NCI-H1092 (cell line): ENCODE measurements around the gene TNPO3.
A peak's percentile ranks its signal among the peaks of the same experiment; 100 is the strongest.

Experiments
- DNase-seq: peaks from one replicate; lab custom pipeline; 2025; lab: John Stamatoyannopoulos, UW

Gene TNPO3

GRCh38 chr7:129054438-129055293, at the start of gene TNPO3:
TNPO3 (minus strand) TSS chr7:129055111; CDS start chr7:129054770, 341 bp downstream.
- peak; percentile 96 for DNase-seq

DNA sequence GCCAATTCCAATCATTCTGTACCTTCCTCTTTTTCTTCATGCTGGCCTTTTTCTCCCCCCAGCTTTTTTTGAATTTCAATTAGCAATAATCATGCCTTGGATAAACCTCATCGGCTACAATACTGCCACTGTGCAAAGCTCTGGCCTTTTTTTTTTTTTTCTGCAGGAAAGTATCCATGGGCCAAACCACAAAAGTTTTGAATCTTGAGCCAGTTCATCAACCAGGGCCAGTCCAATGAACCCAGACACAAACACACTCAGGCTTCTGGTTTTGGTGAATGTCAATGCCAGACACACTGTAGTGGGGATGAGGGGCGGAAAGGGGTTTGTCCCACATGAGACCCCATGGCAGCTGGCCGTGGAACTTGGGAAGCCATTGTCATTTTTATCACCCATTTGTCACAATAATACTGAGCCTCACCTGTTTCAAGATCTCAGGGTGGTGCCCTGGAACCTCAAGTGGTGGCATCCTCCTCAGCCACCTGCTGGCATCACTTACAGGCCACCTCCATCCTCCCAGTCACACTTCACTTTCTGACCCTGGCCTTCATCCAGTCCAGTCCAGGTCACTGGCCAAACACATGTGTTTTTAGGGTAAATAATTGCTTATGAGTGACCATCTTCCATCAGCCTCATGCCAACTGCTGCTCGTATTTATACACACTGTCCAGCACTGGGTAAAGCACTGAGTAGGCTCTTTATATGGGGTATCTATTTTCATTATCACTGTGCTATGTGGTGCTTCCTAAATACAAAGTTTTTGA, 48.8 kb upstream of the TNPO3 start:
- DNase-seq, result no peak

DNA sequence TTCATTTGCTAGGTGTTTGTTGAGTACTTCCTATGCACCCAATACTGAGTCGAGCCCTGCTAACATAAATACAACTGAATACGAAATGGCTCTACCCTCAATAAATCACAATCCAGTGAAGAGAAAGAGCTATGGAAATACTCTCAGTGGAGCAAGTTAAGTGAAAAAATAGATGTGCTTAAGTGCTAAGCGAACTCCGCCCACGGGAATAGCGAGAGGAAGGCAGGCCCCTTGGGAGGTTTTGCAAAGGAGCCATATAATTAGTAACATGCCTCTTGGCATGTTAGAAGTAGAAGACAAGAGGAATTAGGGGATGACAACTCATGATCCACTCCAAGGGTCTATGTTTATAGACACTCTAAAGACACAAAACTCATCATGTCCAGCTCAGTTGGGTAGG, 46.8 kb upstream of the TNPO3 start:
- no peak for DNase-seq

DNA sequence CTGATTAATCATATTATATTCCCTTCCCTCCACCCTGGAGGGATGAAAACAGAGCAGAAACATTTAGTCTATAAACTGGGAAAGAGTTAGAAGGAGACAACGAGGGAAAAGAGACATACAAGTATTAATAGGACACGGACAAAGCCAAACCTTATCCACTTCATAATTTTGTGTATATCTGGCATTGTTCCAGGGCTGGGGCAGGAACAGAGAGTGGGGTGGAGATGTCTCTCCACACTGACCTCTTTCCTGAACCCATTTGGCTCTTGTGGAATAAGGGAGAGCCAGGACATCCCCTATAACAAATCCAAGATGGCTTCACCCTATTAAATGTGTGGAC, 45.9 kb upstream of the TNPO3 start:
- no peak for DNase-seq

DNA sequence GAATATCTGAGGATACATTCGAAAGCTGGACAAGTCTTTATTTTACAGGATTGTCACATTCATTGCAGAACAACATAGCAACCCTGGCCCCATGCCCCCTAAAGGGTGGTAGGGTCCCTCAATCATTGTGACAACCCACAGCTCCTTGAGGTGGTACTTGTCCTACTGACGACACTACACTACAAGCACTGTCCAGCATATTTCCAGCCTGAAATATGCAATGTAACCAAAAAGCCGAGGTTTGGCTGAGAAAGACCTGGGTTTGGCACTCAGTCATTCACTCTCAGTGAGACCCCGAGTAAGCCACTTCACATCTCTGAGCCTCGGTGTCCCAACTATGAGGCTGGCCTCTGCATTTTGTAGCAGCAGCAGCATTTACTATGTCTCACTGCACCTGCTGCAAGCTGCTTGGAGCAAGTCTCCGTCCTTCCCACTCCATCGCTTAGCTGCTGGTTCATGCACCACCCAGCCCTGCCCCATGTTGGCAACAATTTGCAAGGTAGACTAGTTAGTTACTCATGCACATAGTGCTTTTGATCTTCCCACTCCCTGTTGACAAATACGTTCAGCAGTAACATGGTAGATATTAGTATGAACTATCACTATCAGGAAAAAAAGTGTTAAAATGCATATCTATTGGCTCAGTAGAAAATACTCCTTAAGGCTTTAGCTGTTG, 43.6 kb upstream of the TNPO3 start:
- no peak for DNase-seq

- DNase-seq, result no peak
Measured at GRCh38 chr7:129095258-129095657, 40.3 kb upstream of the TNPO3 start.

GRCh38 chr7:129094501-129094900, 39.6 kb upstream of the TNPO3 start:
- DNase-seq, result no peak

GRCh38 chr7:129093867-129094456, 39.1 kb upstream of the TNPO3 start:
- DNase-seq, result no peak

DNA sequence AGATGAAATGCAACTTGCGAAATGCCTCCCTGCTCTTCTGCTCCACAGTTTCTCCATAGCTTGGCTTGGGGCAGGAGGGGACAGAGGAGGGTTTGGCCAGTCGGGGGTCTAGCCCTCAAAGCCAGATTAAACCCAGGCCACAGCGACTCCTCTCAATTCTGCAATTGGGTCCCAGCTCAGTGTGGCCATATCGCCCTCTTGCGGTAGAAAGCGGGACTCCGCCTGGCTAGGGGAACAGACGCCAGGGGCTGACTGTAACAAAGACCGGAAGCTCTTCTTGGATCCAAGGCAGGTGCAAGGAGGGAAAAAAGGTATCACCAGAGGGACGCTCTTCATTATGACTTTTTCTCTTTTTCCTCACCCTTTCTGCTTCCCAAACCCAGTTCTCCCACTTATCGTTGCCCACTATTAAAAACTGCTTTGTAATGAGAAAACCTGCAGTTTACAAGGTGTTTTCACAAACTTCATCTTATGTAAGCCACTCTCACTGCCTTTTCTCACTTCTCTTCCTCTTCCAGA, 36.6 kb upstream of the TNPO3 start:
- DNase-seq, result peak; percentile 71

GRCh38 chr7:129090300-129090907, 35.5 kb upstream of the TNPO3 start:
- DNase-seq, result no peak

DNA sequence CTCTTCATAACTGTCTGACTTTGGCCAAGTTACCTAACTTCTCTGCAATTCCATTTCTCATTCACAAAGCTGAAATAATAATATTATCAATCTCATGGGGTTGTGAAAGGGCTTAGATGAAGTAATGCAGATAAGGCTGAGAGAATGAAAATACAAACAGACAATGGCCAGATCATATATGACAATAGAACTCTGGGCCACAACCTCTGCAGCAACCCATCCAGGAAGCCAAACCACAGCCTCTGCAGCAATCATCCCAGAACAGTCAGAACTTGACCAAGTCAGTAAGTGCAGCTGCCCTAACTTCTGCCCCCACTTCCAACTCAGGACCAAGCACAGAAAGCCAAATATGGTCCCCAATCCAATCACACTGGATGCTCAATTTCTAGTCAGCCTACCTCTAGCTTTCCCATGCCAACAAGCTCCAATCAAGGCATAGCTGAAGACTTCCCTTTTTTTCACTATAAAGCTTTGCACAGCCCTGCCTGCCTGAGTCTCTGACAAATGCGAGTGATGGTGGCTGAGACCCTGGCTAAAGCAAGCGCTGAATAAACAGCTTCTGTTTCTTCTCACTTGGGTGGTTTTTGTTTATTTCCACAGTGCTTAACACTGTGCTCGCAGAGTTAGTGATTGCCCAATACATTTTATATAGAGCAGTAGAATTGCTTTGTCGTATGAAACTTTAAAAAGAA, 34.8 kb upstream of the TNPO3 start:
- DNase-seq, result no peak

GRCh38 chr7:129084801-129085551, 30.1 kb upstream of the TNPO3 start:
- no peak for DNase-seq

DNA sequence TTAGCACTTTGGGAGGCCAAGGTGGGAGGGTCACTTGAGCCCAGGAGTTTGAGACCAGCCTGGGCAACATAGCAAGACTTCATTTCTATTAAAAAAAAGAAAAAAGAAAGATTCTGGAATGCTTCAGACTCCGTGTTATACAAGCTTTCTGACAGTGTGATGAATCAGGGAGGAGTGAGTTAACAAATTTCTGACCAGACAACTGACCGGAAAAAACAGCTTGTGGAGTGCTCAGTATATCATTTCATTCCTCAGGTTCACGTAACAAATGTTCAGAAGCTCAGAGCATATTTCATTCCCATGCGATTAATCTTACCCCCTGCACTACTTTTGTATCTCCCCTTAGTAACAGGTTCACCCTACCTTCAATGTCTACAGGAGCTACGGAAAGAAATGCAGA, 28.6 kb upstream of the TNPO3 start:
- no peak for DNase-seq

DNA sequence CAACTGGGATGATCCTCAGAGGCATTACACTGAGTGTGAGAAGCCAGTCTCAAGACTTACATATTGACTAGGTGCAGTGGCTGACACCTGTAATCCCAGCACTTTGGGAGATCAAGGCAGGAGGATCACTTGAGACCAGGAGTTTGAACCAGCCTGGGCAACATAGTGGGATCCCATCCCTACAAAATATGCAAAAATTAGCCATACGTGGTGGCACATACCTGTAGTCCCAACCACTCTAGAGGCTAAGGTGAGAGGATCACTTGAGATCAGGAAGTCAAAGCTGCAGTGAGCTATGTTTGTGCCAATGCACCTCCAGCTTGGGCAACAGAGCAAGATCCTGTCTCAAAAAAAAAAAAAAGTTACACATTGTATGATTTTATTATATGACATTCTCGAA, 23.5 kb upstream of the TNPO3 start:
- DNase-seq, result no peak

DNA sequence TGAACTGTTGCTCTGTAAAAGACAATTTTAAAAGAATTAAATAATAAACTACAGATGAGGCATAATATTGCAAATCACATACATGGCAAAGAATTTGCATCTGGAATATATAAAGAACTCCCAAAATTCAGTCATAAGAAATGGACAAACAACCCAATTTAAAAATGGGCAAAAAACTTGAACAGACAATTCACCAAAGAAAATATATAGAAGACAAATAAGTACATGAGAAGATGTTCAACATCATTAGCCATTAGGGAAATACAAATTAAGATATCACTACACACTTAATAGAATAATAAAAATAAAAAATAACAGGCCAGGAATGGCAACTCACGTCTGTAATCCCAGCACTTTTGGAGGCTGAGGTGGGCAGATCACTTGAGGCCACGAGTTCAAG, 22.0 kb upstream of the TNPO3 start:
- DNase-seq, result no peak

GRCh38 chr7:129074994-129075393, 20.1 kb upstream of the TNPO3 start:
- no peak for DNase-seq

- DNase-seq, result no peak
Measured at GRCh38 chr7:129074361-129074871, 19.5 kb upstream of the TNPO3 start.

DNA sequence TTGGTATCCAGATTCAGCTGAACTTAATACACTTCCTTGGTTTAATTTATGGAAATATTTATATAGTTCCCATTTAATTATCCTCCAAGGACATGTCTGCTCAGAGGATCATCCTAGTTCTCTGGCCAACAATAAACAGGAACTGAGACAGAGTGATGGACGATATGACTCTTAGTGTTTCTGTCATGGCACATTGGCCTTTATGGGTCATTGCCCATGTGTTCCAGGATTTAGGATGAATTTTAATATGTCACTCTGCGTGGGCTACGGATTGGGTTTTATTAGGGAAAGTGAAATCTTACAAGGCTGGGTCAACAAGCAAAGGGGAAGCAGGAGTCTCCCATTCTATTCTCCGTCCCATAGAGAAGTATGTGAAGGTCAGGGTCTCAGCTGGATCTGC, 18.8 kb upstream of the TNPO3 start:
- no peak for DNase-seq

- no peak for DNase-seq
Measured at GRCh38 chr7:129073204-129073603, 18.3 kb upstream of the TNPO3 start.

GRCh38 chr7:129072479-129073011, 17.6 kb upstream of the TNPO3 start:
- no peak for DNase-seq
